GM23338 (cell line): ENCODE results near the gene TRAF5. TPM values are rescaled to one million over a fixed set of nuclear protein-coding genes. Genes with fewer than 3 reads are reported as not detected.
A peak's percentile ranks its signal among the peaks of the same experiment; 100 is the strongest.
"Not testable (repeated sequence)": the region's sequence is repeated elsewhere in the genome, so short reads cannot be mapped to it uniquely, and the experiment has no call there.

Experiments
- ATAC-seq: fragments of 200-7000 bp; cut with Tn5 transposase; 3 replicates; pipeline ENCODE4 v1.9.1; 2020
- DNase-seq: peaks from one replicate; pipeline ENCODE4 v3.0.0-alpha.2; 2015; ENCODE audit warnings: low spot score
- H2AFZ ChIP-seq: fragments of 200-600 bp; sonication (generic); 2 replicates; pipeline ENCODE4 v1.8.0; 2016; ENCODE audit warnings: antibody characterized with exemption, mild to moderate bottlenecking, moderate library complexity
- H3F3A ChIP-seq: fragments of 200-600 bp; sonication (generic); replicated peaks from 2 replicates; pipeline ENCODE4 v1.8.0; 2017; ENCODE audit warnings: antibody characterized with exemption, mixed run types, low read depth
- H3K27ac ChIP-seq: fragments of 200-600 bp; sonication (generic); 2 replicates; pipeline ENCODE4 v1.6.1; 2016; ENCODE audit warnings: low read depth
- H3K27me3 ChIP-seq: fragments of 200-600 bp; sonication (generic); 2 replicates; pipeline ENCODE4 v1.8.0; 2016; ENCODE audit warnings: mild to moderate bottlenecking, mixed run types, moderate library complexity; ENCODE audit not compliant: insufficient read depth
- H3K36me3 ChIP-seq: fragments of 200-600 bp; sonication (generic); 2 replicates; pipeline ENCODE4 v1.8.0; 2016; ENCODE audit warnings: mild to moderate bottlenecking; ENCODE audit not compliant: insufficient read depth
- H3K4me1 ChIP-seq: fragments of 200-600 bp; sonication (generic); 2 replicates; pipeline ENCODE4 v1.8.0; 2016; ENCODE audit warnings: mild to moderate bottlenecking, moderate library complexity; ENCODE audit not compliant: insufficient read depth
- H3K4me2 ChIP-seq: fragments of 200-600 bp; sonication (generic); 2 replicates; pipeline ENCODE4 v1.7.1; 2017; ENCODE audit warnings: mixed run types
- H3K4me3 ChIP-seq: fragments of 200-600 bp; sonication (generic); 2 replicates; pipeline ENCODE4 v1.6.1; 2016; ENCODE audit warnings: mixed run types
- H3K79me2 ChIP-seq: fragments of 200-600 bp; sonication (generic); replicated peaks from 2 replicates; pipeline ENCODE4 v1.8.0; 2017; ENCODE audit warnings: mild to moderate bottlenecking; ENCODE audit not compliant: insufficient read depth
- H3K9me2 ChIP-seq: fragments of 200-600 bp; sonication (generic); 2 replicates; pipeline ENCODE4 v1.8.0; 2017; ENCODE audit not compliant: insufficient read depth
- H4K20me1 ChIP-seq: fragments of 200-600 bp; sonication (generic); replicated peaks from 2 replicates; pipeline ENCODE4 v1.8.0; 2017; ENCODE audit warnings: mild to moderate bottlenecking; ENCODE audit not compliant: insufficient read depth
- H3K27ac Mint-ChIP-seq: 2 replicates; pipeline ENCODE4 v1.8.0; 2020; ENCODE audit warnings: inconsistent platforms, mild to moderate bottlenecking, moderate library complexity, mixed read lengths
- H3K27me3 Mint-ChIP-seq: 3 replicates; pipeline ENCODE4 v1.8.0; 2022; ENCODE audit warnings: low read depth, mild to moderate bottlenecking, moderate library complexity, mixed read lengths, inconsistent platforms; ENCODE audit not compliant: insufficient read depth, poor library complexity
- H3K36me3 Mint-ChIP-seq: 3 replicates; pipeline ENCODE4 v1.8.0; 2021; ENCODE audit warnings: low read depth, mild to moderate bottlenecking, inconsistent platforms, moderate library complexity, mixed read lengths
- H3K4me1 Mint-ChIP-seq: 3 replicates; pipeline ENCODE4 v1.8.0; 2020; ENCODE audit warnings: mild to moderate bottlenecking, inconsistent platforms, mixed read lengths
- H3K4me3 Mint-ChIP-seq: 3 replicates; pipeline ENCODE4 v1.8.0; 2021; ENCODE audit warnings: moderate library complexity, mild to moderate bottlenecking, inconsistent platforms, mixed read lengths
- H3K9me3 Mint-ChIP-seq: 3 replicates; pipeline ENCODE4 v1.8.0; 2020; ENCODE audit warnings: moderate library complexity, mild to moderate bottlenecking, inconsistent platforms, mixed read lengths
- CTCF ChIP-seq, 2 experiments: fragments of 200-600 bp in 1 of 2; sonication (generic) in 1 of 2; conservative IDR thresholded peaks; 2 replicates each; pipeline versions ENCODE4 v1.5.1 to v1.6.1; 2016 to 2017; ENCODE audit warnings: antibody characterized with exemption in 2 of 2, low read depth in 2 of 2, mild to moderate bottlenecking in 2 of 2, moderate library complexity in 1 of 2
- ETS1 ChIP-seq: IDR thresholded peaks from 2 replicates; pipeline ENCODE4 v1.6.1; 2016; ENCODE audit warnings: antibody characterized with exemption
- EZH2 ChIP-seq: fragments of 200-600 bp; sonication (generic); IDR thresholded peaks from one replicate; pipeline ENCODE4 v1.8.0; 2017; ENCODE audit warnings: antibody characterized with exemption, mild to moderate bottlenecking, low read depth; ENCODE audit not compliant: unreplicated experiment
- ZNF331 ChIP-seq: fragments of 250-450 bp; sonication (Bioruptor Pico); IDR thresholded peaks from 2 replicates; pipeline ENCODE4 v1.5.0; 2020; ENCODE audit warnings: low read depth, mild to moderate bottlenecking, moderate library complexity
- polyA plus RNA-seq: library from polyadenylated mRNA; unstranded; fragments of >200 nt; fragmentation: Nextera tagmentation; extraction: Ambion mirVana; gene quantifications from 2 replicates; pipeline ENCODE4 v1.2.1, GENCODE V29; 2016
- total RNA-seq: library from RNA; depleted of rRNA; stranded (reverse); fragments of >200 nt; shearing (Covaris generic); gene quantifications from 2 replicates; pipeline ENCODE4 v1.2.3, GENCODE V29; 2014

TRAF5 gene
- total and polyA plus RNA-seq, 2 experiments from 2014 or later, result 9.2 to 18.9 TPM

GRCh38 chr1:211415700-211416099 lies 89.1 kb downstream of the TRAF5 start (continued):
- TF ChIP-seq ETS1 (no peak), ZNF331 (CRISPR knock-in tag) (no peak), CTCF (conservative IDR thresholded peaks at IDR 0.05; ENCODE audit: low read depth in 2 of 2) (no peak), EZH2 (no peak)

- not testable (repeated sequence) for H3K27me3 ChIP-seq, H3K27ac ChIP-seq, H3K9me2 ChIP-seq, H3F3A ChIP-seq, H3K27ac Mint-ChIP-seq, H3K79me2 ChIP-seq, H3K36me3 ChIP-seq, H3K27me3 Mint-ChIP-seq, H4K20me1 ChIP-seq
- ATAC-seq (peak; percentile 87), DNase-seq (peak; percentile 66)
- H3K36me3 Mint-ChIP-seq, result peaks cover 44% of the 10 kb centered on the region
- Histone ChIP-seq H3K4me1 (peaks cover 13% of the 10 kb centered on the region), H3K4me2 (peak overlapping the region; percentile 56; the same call in 1 of the 2 replicates), H2AFZ (peak overlapping the region; percentile 66), H3K4me3 (peak overlapping the region; percentile 46)
- H3K4me1 Mint-ChIP-seq, result peaks cover 22% of the 10 kb centered on the region
- TF ChIP-seq CTCF (conservative IDR thresholded peaks at IDR 0.05; ENCODE audit: low read depth in 2 of 2), result peak; percentile 38 to 47; a peak in 3 of 4 replicates
- H3K9me3 Mint-ChIP-seq, result peaks cover 26% of the 10 kb centered on the region; the same call in 2 of the 3 replicates
- peak overlapping the region; percentile 61 for H3K4me3 Mint-ChIP-seq
These were observed 89.6 kb downstream of the TRAF5 start for GRCh38 chr1:211416246-211416627.

- H3K79me2 ChIP-seq, H3K9me2 ChIP-seq, H3K36me3 ChIP-seq, H3F3A ChIP-seq, H3K27ac ChIP-seq, H3K27ac Mint-ChIP-seq, H3K27me3 Mint-ChIP-seq, H3K27me3 ChIP-seq, H4K20me1 ChIP-seq: not testable (repeated sequence)
- peaks cover 39% of the 10 kb centered on the region for H3K36me3 Mint-ChIP-seq
- H3K4me1 ChIP-seq, result peaks cover 13% of the 10 kb centered on the region
- peak overlapping the region; percentile 58 for H3K4me3 Mint-ChIP-seq
- ATAC-seq (peak; percentile 90), DNase-seq (peak; percentile 78)
- H3K4me2 ChIP-seq, result peak overlapping the region; percentile 68
- peaks cover 22% of the 10 kb centered on the region; the same call in 2 of the 3 replicates for H3K9me3 Mint-ChIP-seq
- H2AFZ ChIP-seq, result peak overlapping the region; percentile 70
- H3K4me3 ChIP-seq, result peak overlapping the region; percentile 46
- H3K4me1 Mint-ChIP-seq, result peaks cover 22% of the 10 kb centered on the region
These were observed 90.1 kb downstream of the TRAF5 start for GRCh38 chr1:211416628-211417323.
